BLaER1 (cell line): ENCODE measurements around the gene TEKT2.

ENCODE experiments used
- H3K27ac ChIP-seq: shearing (Covaris generic); formaldehyde crosslinking; 2 replicates; pipeline ENCODE4 v1.8.1; 2022
- H3K27me3 ChIP-seq: shearing (Covaris generic); formaldehyde crosslinking; 2 replicates; pipeline ENCODE4 v1.8.1; 2022
- H3K36me3 ChIP-seq: shearing (Covaris generic); formaldehyde crosslinking; 2 replicates; pipeline ENCODE4 v1.8.1; 2022
- H3K4me1 ChIP-seq: shearing (Covaris generic); formaldehyde crosslinking; 2 replicates; pipeline ENCODE4 v1.8.1; 2022
- H3K4me2 ChIP-seq: shearing (Covaris generic); formaldehyde crosslinking; 2 replicates; pipeline ENCODE4 v1.8.1; 2022
- H3K4me3 ChIP-seq: shearing (Covaris generic); formaldehyde crosslinking; 2 replicates; pipeline ENCODE4 v1.8.1; 2022
- H3K9ac ChIP-seq: shearing (Covaris generic); formaldehyde crosslinking; 2 replicates; pipeline ENCODE4 v1.8.1; 2022
- H3K9me3 ChIP-seq: shearing (Covaris generic); formaldehyde crosslinking; 2 replicates; pipeline ENCODE4 v1.8.1; 2022
- H4K20me1 ChIP-seq: shearing (Covaris generic); formaldehyde crosslinking; 2 replicates; pipeline ENCODE4 v1.8.1; 2022
- Cebpa-rat ChIP-seq: shearing (Covaris generic); IDR thresholded peaks from 2 replicates; pipeline ENCODE4 v1.8.1; 2022

Gene TEKT2

GRCh38 chr1:36125129-36125991 is 41.5 kb downstream of the TEKT2 start, which contains the start of gene COL8A2:
TSS of gene COL8A2 (minus strand) at chr1:36125222. CDS start at chr1:36100242, 24,980 bp downstream.
- peaks cover 58% of the 10 kb centered on the region for H3K4me1 ChIP-seq
- TF ChIP-seq Cebpa-rat, result no peak
- H3K9ac ChIP-seq, result peak within 1 kb of the TSS; percentile 29; the same call in 1 of the 2 replicates
- H3K36me3 ChIP-seq, result no peaks in the 10 kb centered on the region
- H4K20me1 ChIP-seq, result no peaks in the 10 kb centered on the region
- H3K27ac ChIP-seq, result no peak within 1 kb of the TSS
- H3K9me3 ChIP-seq, result no peaks in the 10 kb centered on the region
- H3K4me2 ChIP-seq, result peak within 1 kb of the TSS; percentile 82
- peak within 1 kb of the TSS; percentile 65 for H3K4me3 ChIP-seq
- peaks cover 50% of the 10 kb centered on the region for H3K27me3 ChIP-seq

DNA sequence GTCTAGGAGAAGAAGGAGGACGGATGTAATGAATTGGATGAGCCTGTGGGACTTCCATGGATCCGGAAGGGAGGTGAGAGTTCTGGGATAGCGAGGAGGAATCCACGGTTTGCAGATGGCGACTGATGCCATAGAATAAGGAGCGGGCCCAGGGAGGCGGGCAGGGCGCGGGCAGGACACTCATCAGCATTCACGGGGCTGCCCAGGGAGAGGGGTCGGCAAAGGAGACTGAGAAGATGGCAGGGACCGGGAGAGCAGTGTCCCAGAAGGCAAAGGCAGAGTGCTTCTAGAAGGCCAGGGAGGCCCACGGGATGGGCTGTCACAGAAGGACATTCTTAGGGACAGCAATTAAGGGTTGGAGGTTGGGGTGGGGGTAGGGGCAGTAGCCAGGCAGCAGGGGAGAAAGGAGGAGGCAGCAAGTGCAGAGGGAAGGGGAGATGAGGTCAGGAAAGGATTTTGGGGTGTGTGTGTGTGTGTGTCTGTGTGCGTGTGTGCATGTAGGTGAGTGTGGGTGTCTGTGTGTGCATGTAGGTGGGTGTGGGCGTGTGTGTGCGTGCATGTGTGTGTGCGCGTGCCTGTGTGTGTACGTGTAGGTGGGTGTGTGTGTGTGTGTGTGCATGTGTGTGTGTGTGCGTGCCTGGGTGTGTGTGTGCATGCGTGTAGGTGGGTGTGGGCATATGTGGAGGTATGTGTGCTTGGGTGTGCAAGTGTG is 42.3 kb downstream of the TEKT2 start:
- TF ChIP-seq Cebpa-rat, result no peak
- Histone ChIP-seq H3K36me3 (no peaks in the 10 kb centered on the region), H3K27me3 (peaks cover 50% of the 10 kb centered on the region), H3K4me1 (peaks cover 52% of the 10 kb centered on the region), H3K9me3 (no peaks in the 10 kb centered on the region), H4K20me1 (no peaks in the 10 kb centered on the region), H3K27ac (no peak overlapping the region), H3K4me3 (no peak overlapping the region), H3K9ac (no peak overlapping the region), H3K4me2 (peak overlapping the region; percentile 82)

DNA sequence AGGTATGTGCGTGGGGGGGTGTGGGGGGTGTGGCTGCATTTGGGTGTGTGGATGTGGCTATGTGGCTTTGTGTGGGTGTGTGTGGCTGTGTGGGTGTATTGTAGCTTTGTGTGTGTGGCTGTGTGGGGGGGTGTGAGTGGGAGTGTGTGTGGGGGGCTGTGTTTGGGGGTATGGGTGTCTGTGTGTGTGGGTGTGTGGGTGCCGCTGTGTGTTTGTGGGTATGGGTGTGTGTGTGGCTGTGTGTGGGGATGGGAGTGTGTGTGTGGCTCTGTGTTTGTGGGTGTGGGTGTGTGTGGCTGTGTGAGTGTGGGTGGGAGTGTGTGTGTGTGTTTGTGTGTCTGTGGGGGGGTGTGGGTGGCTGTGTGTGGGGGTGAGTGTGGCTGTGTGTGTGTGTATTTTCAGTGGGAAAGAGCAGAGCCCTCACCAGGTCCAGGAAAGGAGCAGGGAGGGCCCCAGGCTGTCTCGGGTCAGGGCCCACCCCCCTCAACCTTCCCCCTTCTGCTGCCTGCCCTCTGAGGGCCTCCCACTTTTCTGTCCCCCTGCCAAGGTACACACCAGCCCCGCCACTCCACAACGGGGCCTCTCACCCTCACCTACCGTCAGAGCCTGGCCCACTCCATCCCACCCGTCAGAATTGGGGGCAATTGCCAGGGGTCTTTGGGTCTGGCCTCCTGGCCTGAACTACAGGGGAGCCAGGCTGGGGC is 43.1 kb downstream of the TEKT2 start:
- Histone ChIP-seq H3K27me3 (peaks cover 45% of the 10 kb centered on the region), H3K9ac (no peak overlapping the region), H3K4me2 (peak overlapping the region; percentile 9; the same call in 1 of the 2 replicates), H3K27ac (no peak overlapping the region), H3K36me3 (no peaks in the 10 kb centered on the region), H4K20me1 (no peaks in the 10 kb centered on the region), H3K9me3 (no peaks in the 10 kb centered on the region), H3K4me1 (peaks cover 50% of the 10 kb centered on the region), H3K4me3 (no peak overlapping the region)
- no peak for TF ChIP-seq Cebpa-rat

DNA sequence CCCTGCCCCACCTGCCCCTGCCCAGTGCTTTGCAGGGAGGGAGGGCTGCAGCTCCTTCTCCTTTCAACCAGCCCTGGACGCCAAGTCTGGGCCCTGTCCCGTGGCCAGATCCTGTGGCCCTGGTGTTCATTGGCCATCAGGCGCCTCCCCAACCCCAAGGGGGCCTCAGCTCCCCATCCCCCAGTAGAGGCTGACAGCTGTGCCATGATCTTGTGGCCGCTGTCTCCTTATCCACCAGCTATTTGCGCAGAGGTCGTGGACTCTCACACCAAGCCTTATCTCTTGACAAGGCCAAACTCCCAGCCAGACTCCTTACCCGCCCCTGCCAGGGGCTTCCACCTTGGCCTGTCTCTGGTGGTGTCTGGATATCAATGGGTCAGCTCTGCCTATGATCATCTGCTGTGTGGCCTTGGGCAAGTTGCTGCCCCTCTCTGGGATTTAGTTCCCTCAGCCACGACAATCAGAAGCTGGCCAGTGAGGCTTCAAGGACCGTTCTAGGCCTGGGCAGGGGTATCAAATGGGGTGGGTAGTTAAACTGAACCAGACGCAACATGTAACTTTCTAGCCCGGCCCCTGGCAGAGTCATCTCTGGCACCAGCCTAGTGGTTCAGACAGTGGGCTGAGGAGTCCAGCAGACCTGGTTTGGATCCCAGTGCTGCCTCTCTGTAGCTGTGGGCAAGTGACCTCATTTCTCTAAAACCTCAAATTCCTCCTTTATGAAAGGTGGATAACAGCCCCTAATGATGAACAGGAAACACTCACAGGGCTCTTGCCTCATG is 44.4 kb downstream of the TEKT2 start:
- Histone ChIP-seq H3K9ac (no peak overlapping the region), H3K27ac (no peak overlapping the region), H3K4me3 (no peak overlapping the region), H3K4me2 (no peak overlapping the region), H4K20me1 (no peaks in the 10 kb centered on the region), H3K9me3 (no peaks in the 10 kb centered on the region), H3K36me3 (no peaks in the 10 kb centered on the region), H3K27me3 (peaks cover 32% of the 10 kb centered on the region), H3K4me1 (peaks cover 36% of the 10 kb centered on the region)
- TF ChIP-seq Cebpa-rat, result no peak

DNA sequence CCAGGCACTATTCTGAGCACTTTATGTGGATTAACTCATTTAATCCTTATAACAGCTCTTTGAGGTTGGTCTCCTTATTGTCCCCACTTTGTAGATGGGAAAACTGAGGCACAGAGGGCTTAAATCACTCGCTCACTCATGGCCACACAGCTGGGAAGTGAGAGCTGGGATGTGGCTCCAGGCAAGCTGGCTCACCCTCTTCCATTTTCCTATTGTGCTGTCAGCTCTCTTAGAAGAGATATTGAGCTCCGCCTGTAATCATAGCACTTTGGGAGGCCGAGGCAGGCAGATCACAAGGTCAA is 45.0 kb downstream of the TEKT2 start:
- no peak overlapping the region for H3K27ac ChIP-seq
- H3K4me2 ChIP-seq, result no peak overlapping the region

GRCh38 chr1:36132029-36132428 is 48.1 kb downstream of the TEKT2 start:
- Histone ChIP-seq H3K36me3 (peaks cover 12% of the 10 kb centered on the region), H3K4me2 (no peak overlapping the region), H3K4me3 (no peak overlapping the region), H3K27me3 (no peaks in the 10 kb centered on the region), H3K27ac (no peak overlapping the region), H3K4me1 (peaks cover 8% of the 10 kb centered on the region; the same call in 1 of the 2 replicates), H3K9me3 (no peaks in the 10 kb centered on the region), H3K9ac (no peak overlapping the region), H4K20me1 (no peaks in the 10 kb centered on the region; the same call in 1 of the 2 replicates)
- no peak for TF ChIP-seq Cebpa-rat

More for the DNA sequence above, 45.0 kb downstream of the TEKT2 start:
- Histone ChIP-seq H3K9ac (no peak overlapping the region), H3K27me3 (peaks cover 26% of the 10 kb centered on the region), H4K20me1 (no peaks in the 10 kb centered on the region), H3K36me3 (no peaks in the 10 kb centered on the region), H3K4me3 (no peak overlapping the region), H3K9me3 (no peaks in the 10 kb centered on the region), H3K4me1 (peaks cover 31% of the 10 kb centered on the region)
- TF ChIP-seq Cebpa-rat, result no peak

DNA sequence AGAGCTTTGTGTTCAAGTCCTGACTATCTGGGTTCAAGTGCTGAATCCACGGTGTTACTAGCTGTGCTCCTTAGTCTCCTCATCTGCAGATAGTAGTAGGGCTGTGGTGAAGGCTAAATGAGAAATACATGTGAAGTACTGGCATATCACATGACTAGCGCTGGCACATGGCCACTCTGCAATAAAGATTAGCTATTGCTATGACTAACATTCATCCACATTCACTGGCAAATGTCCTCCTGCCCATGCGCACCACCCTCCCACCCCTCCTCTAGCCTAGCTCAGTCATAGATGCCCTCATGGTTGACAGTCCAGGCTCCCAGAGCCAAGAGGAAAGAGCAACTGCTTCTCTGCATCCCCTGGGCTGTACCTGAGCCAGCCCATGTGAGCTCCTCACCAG is 49.6 kb downstream of the TEKT2 start:
- Histone ChIP-seq H3K27me3 (no peaks in the 10 kb centered on the region), H3K4me2 (no peak overlapping the region), H3K4me1 (no peaks in the 10 kb centered on the region), H3K36me3 (peaks cover 27% of the 10 kb centered on the region), H4K20me1 (peaks cover 10% of the 10 kb centered on the region; the same call in 1 of the 2 replicates), H3K4me3 (no peak overlapping the region), H3K9me3 (no peaks in the 10 kb centered on the region), H3K9ac (no peak overlapping the region), H3K27ac (no peak overlapping the region)
- no peak for TF ChIP-seq Cebpa-rat

GRCh38 chr1:36134031-36134430 is 50.1 kb downstream of the TEKT2 start:
- H3K4me3 ChIP-seq, result no peak overlapping the region
- TF ChIP-seq Cebpa-rat, result no peak
- no peak overlapping the region for H3K27ac ChIP-seq
- peaks cover 32% of the 10 kb centered on the region for H3K36me3 ChIP-seq
- no peak overlapping the region for H3K9ac ChIP-seq
- no peaks in the 10 kb centered on the region for H3K4me1 ChIP-seq
- peaks cover 11% of the 10 kb centered on the region; the same call in 1 of the 2 replicates for H4K20me1 ChIP-seq
- H3K9me3 ChIP-seq, result no peaks in the 10 kb centered on the region
- no peaks in the 10 kb centered on the region for H3K27me3 ChIP-seq
- no peak overlapping the region for H3K4me2 ChIP-seq
